Kidney epithelial cell (primary cell): ENCODE data around the gene PPM1B. TPM values are rescaled to one million over a fixed set of nuclear protein-coding genes. Genes with fewer than 3 reads are reported as not detected.

Experiments used
- DNase-seq: peaks from one replicate; pipeline ENCODE4 v3.0.0-alpha.2; 2010; ENCODE audit warnings: low read depth
- H3K27me3 ChIP-seq: 2 replicates; pipeline ENCODE4 v1.6.0; 2011; ENCODE audit warnings: low read length; ENCODE audit not compliant: control insufficient read depth, insufficient read depth
- H3K36me3 ChIP-seq: 2 replicates; pipeline ENCODE4 v1.5.1; 2011; ENCODE audit warnings: low read length; ENCODE audit not compliant: control insufficient read depth, insufficient read depth
- H3K4me3 ChIP-seq: 2 replicates; pipeline ENCODE4 v1.5.1; 2011; ENCODE audit warnings: low read depth, mild to moderate bottlenecking, control low read depth, low read length
- CTCF ChIP-seq: IDR thresholded peaks from 2 replicates; pipeline ENCODE4 v1.5.1; 2011; ENCODE audit warnings: mild to moderate bottlenecking, moderate library complexity, low read length, control low read depth, inconsistent platforms; ENCODE audit not compliant: insufficient read depth, poor library complexity, severe bottlenecking
- total RNA-seq: library from RNA; depleted of rRNA; stranded (reverse); fragments of >200 nt; gene quantifications from 2 replicates; pipeline ENCODE4 v1.2.3, GENCODE V29; 2015

The PPM1B gene
- total RNA-seq, 1 donor from 2014 or later = 22.7 TPM

- H3K27me3 ChIP-seq = no peaks in the 10 kb centered on the region
- H3K4me3 ChIP-seq = no peak overlapping the region
- DNase-seq = no peak
- H3K36me3 ChIP-seq = no peaks in the 10 kb centered on the region
- TF ChIP-seq CTCF = no peak
Observed at GRCh38 chr2:44237221-44237620, 68.5 kb downstream of the PPM1B start.

GRCh38 chr2:44242904-44243303, 74.2 kb downstream of the PPM1B start:
- no peak for TF ChIP-seq CTCF
- no peaks in the 10 kb centered on the region for H3K27me3 ChIP-seq
- DNase-seq = no peak
- no peaks in the 10 kb centered on the region for H3K36me3 ChIP-seq
- no peak overlapping the region for H3K4me3 ChIP-seq

- no peak overlapping the region for H3K4me3 ChIP-seq
- no peaks in the 10 kb centered on the region for H3K36me3 ChIP-seq
- peak; percentile 58 for TF ChIP-seq CTCF
- DNase-seq = peak; percentile 39
- H3K27me3 ChIP-seq = no peaks in the 10 kb centered on the region
Observed at GRCh38 chr2:44244135-44244871, 75.6 kb downstream of the PPM1B start.

GRCh38 chr2:44245083-44245861, 76.6 kb downstream of the PPM1B start:
- Histone ChIP-seq H3K27me3 (no peaks in the 10 kb centered on the region), H3K36me3 (no peaks in the 10 kb centered on the region), H3K4me3 (no peak overlapping the region)
- no peak for TF ChIP-seq CTCF
- DNase-seq = peak; percentile 78

GRCh38 chr2:44246436-44246835, 77.8 kb downstream of the PPM1B start:
- H3K4me3 ChIP-seq = no peak overlapping the region
- H3K36me3 ChIP-seq = no peaks in the 10 kb centered on the region
- TF ChIP-seq CTCF = no peak
- H3K27me3 ChIP-seq = no peaks in the 10 kb centered on the region
- DNase-seq = no peak
